GM12872 (cell line): ENCODE data around the gene TTYH3.
A peak's percentile ranks its signal among the peaks of the same experiment; 100 is the strongest.

Experiments
- TF ChIP-seq, protein P1 (sequence below): IDR thresholded peaks from 3 replicates; pipeline ENCODE4 v1.5.1; 2011; ENCODE audit warnings: low read depth, mild to moderate bottlenecking, low read length, moderate library complexity; ENCODE audit not compliant: insufficient read depth

Gene TTYH3

GRCh38 chr7:2686101-2686500 is 54.3 kb downstream of the TTYH3 start:
- TF ChIP-seq, protein P1, sequence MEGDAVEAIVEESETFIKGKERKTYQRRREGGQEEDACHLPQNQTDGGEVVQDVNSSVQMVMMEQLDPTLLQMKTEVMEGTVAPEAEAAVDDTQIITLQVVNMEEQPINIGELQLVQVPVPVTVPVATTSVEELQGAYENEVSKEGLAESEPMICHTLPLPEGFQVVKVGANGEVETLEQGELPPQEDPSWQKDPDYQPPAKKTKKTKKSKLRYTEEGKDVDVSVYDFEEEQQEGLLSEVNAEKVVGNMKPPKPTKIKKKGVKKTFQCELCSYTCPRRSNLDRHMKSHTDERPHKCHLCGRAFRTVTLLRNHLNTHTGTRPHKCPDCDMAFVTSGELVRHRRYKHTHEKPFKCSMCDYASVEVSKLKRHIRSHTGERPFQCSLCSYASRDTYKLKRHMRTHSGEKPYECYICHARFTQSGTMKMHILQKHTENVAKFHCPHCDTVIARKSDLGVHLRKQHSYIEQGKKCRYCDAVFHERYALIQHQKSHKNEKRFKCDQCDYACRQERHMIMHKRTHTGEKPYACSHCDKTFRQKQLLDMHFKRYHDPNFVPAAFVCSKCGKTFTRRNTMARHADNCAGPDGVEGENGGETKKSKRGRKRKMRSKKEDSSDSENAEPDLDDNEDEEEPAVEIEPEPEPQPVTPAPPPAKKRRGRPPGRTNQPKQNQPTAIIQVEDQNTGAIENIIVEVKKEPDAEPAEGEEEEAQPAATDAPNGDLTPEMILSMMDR = no peak

DNA sequence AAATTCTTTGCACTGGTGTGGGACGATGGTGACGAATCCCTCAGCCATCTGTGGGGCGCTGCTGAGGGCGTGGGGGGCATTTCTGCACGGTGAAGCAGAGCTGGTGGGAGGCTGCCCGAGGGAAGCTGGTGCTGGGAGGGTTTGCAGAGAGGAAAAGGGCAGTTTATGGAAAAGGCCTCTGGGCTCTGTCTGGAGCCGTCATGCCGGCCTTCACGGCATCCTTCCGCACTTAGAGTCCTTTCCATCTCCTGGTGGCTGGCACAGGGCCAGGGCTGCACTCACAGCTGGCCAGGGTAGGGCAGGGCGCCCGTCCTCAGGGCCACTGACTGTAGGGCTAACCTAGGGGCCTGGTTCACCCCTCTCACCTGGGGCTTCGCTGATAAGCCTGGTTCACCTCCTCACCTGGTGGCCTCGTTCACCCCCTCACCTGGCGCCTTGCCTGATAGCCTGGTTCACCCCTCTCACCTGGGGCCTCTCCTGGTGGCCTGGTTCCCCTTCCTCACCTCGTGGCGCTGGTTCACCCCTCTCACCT is 55.6 kb downstream of the TTYH3 start:
- TF ChIP-seq, protein P1 = no peak

- TF ChIP-seq, protein P1 = no peak
Observed at GRCh38 chr7:2687881-2688318, 56.1 kb downstream of the TTYH3 start, which contains the start of gene AMZ1. TSS of gene AMZ1 (plus strand) at chr7:2688202. CDS start at chr7:2700452, 12,250 bp downstream.

DNA sequence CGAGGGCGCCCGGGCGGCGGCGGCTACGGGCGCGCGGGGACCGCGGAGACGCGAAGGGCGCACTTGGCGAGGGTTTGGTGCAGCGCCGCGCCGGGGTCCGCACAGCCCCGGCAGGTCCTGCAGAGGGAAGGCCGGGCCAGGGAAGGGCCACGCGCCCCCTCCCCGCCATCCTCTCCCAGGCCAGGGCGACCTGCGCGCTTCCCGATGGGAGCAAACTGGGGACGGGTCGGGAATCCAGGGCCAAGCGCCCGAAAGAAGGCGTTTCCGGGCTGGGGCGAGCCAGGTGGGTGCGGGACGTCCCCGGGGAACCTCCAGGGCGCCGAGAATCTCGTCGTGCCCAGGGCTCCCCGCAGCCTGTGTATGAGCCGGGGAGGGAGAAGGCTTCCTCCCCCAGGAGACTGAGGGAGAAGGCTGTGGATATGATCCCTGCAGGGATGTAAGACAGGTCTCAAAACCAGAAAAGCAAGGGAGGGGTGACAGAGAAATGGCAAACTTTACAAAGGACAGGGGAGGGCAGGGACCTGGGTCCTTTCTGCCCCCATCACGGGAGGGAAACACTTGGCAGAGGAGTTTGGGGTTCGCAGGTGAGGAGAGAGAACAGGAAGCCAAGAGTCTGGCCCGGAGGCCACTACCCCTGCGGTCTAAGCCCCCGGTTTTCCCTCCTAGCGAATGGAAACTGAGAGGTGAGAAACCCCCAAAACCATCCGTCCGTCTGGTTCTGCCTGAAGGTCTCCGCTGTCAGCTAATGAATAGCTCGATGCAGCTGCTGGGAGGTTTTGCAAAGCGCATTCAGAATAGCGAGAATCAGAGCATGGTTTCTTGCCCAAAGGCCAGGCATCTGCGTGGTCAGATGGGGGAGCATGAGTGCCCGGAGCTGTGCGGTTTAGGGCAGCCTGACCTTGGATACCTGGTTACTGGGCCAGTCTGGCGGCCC is 56.9 kb downstream of the TTYH3 start:
- TF ChIP-seq, protein P1 = 0 out of 3 replicates have a peak, but pooled peaks have one; percentile 10

DNA sequence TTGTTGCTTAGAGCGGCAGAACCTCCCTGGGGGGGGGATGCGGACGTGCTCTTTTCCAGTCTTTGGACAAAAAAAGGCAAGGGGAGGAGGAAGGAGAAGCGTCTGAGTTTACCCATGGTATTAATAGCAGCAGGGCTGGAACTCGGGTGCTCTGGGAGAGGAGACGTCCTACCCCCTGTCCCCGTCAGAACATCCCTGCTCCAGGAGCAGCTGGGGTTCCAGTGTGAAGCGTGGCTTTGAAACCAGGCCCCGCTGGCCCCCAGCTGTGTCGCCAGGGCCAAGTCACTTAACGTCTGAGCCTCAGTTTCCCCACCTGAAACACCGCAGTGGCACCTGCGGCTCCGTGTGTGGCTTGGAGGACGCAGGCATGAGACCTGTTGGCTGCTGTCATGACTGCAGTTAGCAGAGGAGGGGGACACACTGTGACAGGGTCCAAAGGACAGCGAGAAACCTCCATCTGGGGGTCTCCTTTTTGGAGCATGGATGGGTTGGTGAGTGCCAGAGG is 57.6 kb downstream of the TTYH3 start:
- TF ChIP-seq, protein P1 = no peak

DNA sequence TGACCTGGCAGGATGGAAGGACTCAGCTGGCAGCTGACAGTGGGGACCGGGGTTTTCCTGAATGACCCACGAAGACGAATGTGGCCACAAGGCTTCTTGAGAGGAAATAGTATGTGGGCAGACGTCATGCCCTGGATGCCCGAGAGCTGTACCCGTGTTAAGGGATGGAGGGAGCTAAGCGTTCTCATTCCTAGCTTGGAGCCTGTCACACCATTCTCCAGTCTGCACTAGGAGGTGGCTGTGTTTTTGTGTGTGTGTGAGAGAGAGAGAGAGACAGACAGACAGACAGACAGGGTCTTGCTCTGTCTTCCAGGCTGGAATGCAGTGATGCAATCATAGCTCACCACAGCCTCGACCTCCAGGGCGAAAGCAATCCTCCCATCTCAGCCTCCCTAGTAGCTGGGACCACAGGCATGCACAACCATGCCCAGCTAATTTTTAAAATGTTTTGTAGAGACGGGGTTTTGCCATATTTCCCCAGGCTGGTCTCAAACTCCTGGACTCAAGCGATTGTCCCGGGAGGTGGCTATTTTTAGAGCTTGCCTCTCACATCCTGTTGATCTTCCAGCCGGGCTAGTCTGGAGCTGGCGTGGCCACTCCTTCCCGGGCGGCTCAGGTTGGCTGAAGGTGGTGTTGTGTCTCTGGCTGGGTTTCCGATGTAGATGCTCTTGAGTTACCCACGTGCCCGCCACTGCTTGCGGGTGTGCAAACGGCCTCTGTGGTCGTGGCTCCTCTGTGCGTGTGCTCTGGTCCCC is 58.3 kb downstream of the TTYH3 start:
- TF ChIP-seq, protein P1 = no peak
